ENCODE data around the gene GDF2. TPM values are rescaled to one million over a fixed set of nuclear protein-coding genes. Genes with fewer than 3 reads are reported as not detected.

GDF2 gene
- total RNA-seq, 1 experiment from 2014 or later = not detected

GRCh38 chr10:47374611-47375536, 52.6 kb downstream of the GDF2 start:
- Mint-ChIP-seq H3K27me3 (ENCODE audit: low read depth) (peaks cover 7% of the 10 kb centered on the region), H3K36me3 (ENCODE audit: insufficient read depth in 1 of 3, low read depth in 3 of 3) (no peaks in the 10 kb centered on the region), H3K4me1 (peaks cover 12 to 24% of the 10 kb centered on the region in 2 experiments), H3K4me3 (no peak overlapping the region), H3K9me3 (no peaks in the 10 kb centered on the region), H3K27ac (no peak overlapping the region)
- Histone ChIP-seq H3K4me2 (ENCODE audit: insufficient read depth, insufficient read length, low read length) (no peak overlapping the region), H3K14ac (ENCODE audit: insufficient read depth, low read length) (no peak overlapping the region; the same call in 1 of the 2 replicates), H2BK5ac (ENCODE audit: insufficient read length, low read length) (no peak overlapping the region), H2BK12ac (ENCODE audit: insufficient read length, low read depth, low read length) (no peak overlapping the region), H3K79me2 (ENCODE audit: insufficient read depth, low read length) (no peaks in the 10 kb centered on the region), H4K20me1 (ENCODE audit: control insufficient read depth, insufficient read depth, insufficient read length) (no peaks in the 10 kb centered on the region), H3K4ac (ENCODE audit: low read depth, low read length) (no peak overlapping the region), H3K9me3 (ENCODE audit: control insufficient read depth, low read depth, low read length) (no peaks in the 10 kb centered on the region), H3K9ac (ENCODE audit: extremely low read depth, insufficient read length, low read length) (no peak overlapping the region), H2BK20ac (ENCODE audit: low read depth, low read length, poor library complexity, severe bottlenecking) (no peak overlapping the region), H4K5ac (ENCODE audit: insufficient read length, low read depth, low read length) (no peak overlapping the region), H3K18ac (ENCODE audit: insufficient read length, low read depth, low read length) (no peak overlapping the region), H2BK120ac (ENCODE audit: low read depth, low read length, poor library complexity, severe bottlenecking) (no peak overlapping the region), H3K4me1 (ENCODE audit: insufficient read depth, low read length) (peaks cover 6% of the 10 kb centered on the region; the same call in 1 of the 2 replicates), H3K27me3 (ENCODE audit: insufficient read depth, low read length) (no peaks in the 10 kb centered on the region), H4K91ac (ENCODE audit: insufficient read length, low read depth, low read length) (no peak overlapping the region), H4K8ac (replicated peaks; ENCODE audit: insufficient read length, low read depth, low read length) (no peak overlapping the region), H3K23me2 (ENCODE audit: insufficient read length, low read depth, low read length, poor library complexity, severe bottlenecking) (no peaks in the 10 kb centered on the region), H3K27ac (ENCODE audit: insufficient read length, low read depth, low read length) (no peak overlapping the region), H2BK15ac (ENCODE audit: low read depth, low read length) (no peak overlapping the region), H3K56ac (ENCODE audit: insufficient read length, low read depth, low read length) (no peak overlapping the region), H3T11ph (ENCODE audit: low read length) (no peak overlapping the region), H2AK5ac (ENCODE audit: insufficient read length, low read length) (no peak overlapping the region), H2AFZ (ENCODE audit: low read length) (no peak overlapping the region), H3K79me1 (ENCODE audit: insufficient read depth, low read depth, low read length, poor library complexity, severe bottlenecking) (no peaks in the 10 kb centered on the region), H3K23ac (ENCODE audit: insufficient read length, low read depth, low read length) (no peak overlapping the region)
- TF ChIP-seq, protein P1, sequence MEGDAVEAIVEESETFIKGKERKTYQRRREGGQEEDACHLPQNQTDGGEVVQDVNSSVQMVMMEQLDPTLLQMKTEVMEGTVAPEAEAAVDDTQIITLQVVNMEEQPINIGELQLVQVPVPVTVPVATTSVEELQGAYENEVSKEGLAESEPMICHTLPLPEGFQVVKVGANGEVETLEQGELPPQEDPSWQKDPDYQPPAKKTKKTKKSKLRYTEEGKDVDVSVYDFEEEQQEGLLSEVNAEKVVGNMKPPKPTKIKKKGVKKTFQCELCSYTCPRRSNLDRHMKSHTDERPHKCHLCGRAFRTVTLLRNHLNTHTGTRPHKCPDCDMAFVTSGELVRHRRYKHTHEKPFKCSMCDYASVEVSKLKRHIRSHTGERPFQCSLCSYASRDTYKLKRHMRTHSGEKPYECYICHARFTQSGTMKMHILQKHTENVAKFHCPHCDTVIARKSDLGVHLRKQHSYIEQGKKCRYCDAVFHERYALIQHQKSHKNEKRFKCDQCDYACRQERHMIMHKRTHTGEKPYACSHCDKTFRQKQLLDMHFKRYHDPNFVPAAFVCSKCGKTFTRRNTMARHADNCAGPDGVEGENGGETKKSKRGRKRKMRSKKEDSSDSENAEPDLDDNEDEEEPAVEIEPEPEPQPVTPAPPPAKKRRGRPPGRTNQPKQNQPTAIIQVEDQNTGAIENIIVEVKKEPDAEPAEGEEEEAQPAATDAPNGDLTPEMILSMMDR (conservative IDR thresholded peaks at IDR 0.05) = no peak
- peak; percentile 8 for DNase-seq
- WGBS (ENCODE audit: extremely low coverage, insufficient read length, low lambda C conversion rate) = no CpG with 5 or more reads among the region's 12 CpGs
